ENCODE data around the gene HSD17B8.

HSD17B8 gene

GRCh38 chr6:33200219-33201146 lies 4.0 kb upstream of the HSD17B8 start, which contains the start of the genes RXRB and SLC39A7:
RXRB (minus strand) TSS chr6:33200665; CDS start chr6:33200476, 189 bp downstream.
SLC39A7 (plus strand) TSS chr6:33200867; CDS start chr6:33201246, 379 bp downstream.
- no peaks in the 10 kb centered on the region for H3K9me3 ChIP-seq (ENCODE audit: control insufficient read depth in 2 of 2, low read length in 2 of 2)
- H3K27me3 ChIP-seq (ENCODE audit: control insufficient read depth in 2 of 2, insufficient read depth in 2 of 2, low read length in 2 of 2) = no peaks in the 10 kb centered on the region
- peaks cover 37 to 45% of the 10 kb centered on the region in 2 donors for H3K4me1 ChIP-seq (ENCODE audit: control insufficient read depth in 2 of 2, insufficient read depth in 2 of 2, low read length in 2 of 2)
- H3K27ac ChIP-seq (ENCODE audit: low read depth in 2 of 2, low read length in 2 of 2) = peak within 1 kb of the TSS; percentile 97 to 99
- peak within 1 kb of the TSS; percentile 94 to 99 for H3K4me3 ChIP-seq (ENCODE audit: low read length in 2 of 2)
- H3K36me3 ChIP-seq (ENCODE audit: control insufficient read depth in 2 of 2, insufficient read depth in 2 of 2, low read length in 2 of 2) = peaks cover 40 to 44% of the 10 kb centered on the region in 2 donors
- H3K9ac ChIP-seq (ENCODE audit: low read depth in 1 of 2, low read length in 2 of 2) = peak within 1 kb of the TSS; percentile 95 to 98

- Histone ChIP-seq H3K27ac (ENCODE audit: low read depth in 2 of 2, low read length in 2 of 2) (peak overlapping the region; percentile 97 to 99), H3K27me3 (ENCODE audit: control insufficient read depth in 2 of 2, insufficient read depth in 2 of 2, low read length in 2 of 2) (no peaks in the 10 kb centered on the region), H3K4me1 (ENCODE audit: control insufficient read depth in 2 of 2, insufficient read depth in 2 of 2, low read length in 2 of 2) (peaks cover 37 to 45% of the 10 kb centered on the region in 2 donors), H3K4me3 (ENCODE audit: low read length in 2 of 2) (peak overlapping the region; percentile 94 to 99), H3K9ac (ENCODE audit: low read depth in 1 of 2, low read length in 2 of 2) (peak overlapping the region; percentile 95 to 98), H3K36me3 (ENCODE audit: control insufficient read depth in 2 of 2, insufficient read depth in 2 of 2, low read length in 2 of 2) (peaks cover 33 to 37% of the 10 kb centered on the region in 2 donors), H3K9me3 (ENCODE audit: control insufficient read depth in 2 of 2, low read length in 2 of 2) (no peaks in the 10 kb centered on the region)
These were observed 3.3 kb upstream of the HSD17B8 start for GRCh38 chr6:33201147-33201545.

DNA sequence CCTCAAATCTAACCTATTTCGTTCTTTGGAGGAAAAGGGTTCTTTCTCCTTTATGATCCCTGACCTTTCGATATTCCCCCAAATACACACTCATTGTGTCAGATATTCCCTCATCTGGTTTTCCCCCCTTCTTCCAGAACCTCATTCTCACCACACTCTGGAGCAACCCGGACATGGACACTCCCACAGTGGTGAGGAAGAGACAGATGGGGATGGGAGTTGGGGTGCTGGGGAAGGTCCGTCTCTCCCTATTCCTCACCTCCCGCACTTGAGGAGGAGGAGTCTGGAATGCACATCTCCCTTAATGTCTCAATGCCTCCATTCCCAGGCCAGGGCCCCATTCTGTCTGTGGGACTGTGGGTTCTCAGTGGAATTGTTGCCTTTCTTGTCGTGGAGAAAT lies 2.5 kb upstream of the HSD17B8 start:
- no peaks in the 10 kb centered on the region for H3K9me3 ChIP-seq (ENCODE audit: control insufficient read depth in 2 of 2, low read length in 2 of 2)
- no peaks in the 10 kb centered on the region for H3K27me3 ChIP-seq (ENCODE audit: control insufficient read depth in 2 of 2, insufficient read depth in 2 of 2, low read length in 2 of 2)
- peak overlapping the region; percentile 5 to 95 for H3K9ac ChIP-seq (ENCODE audit: low read depth in 1 of 2, low read length in 2 of 2)
- H3K36me3 ChIP-seq (ENCODE audit: control insufficient read depth in 2 of 2, insufficient read depth in 2 of 2, low read length in 2 of 2) = peaks cover 26 to 31% of the 10 kb centered on the region in 2 donors
- H3K27ac ChIP-seq (ENCODE audit: low read depth in 2 of 2, low read length in 2 of 2) = no peak overlapping the region
- H3K4me1 ChIP-seq (ENCODE audit: control insufficient read depth in 2 of 2, insufficient read depth in 2 of 2, low read length in 2 of 2) = peaks cover 37 to 45% of the 10 kb centered on the region in 2 donors
- peak overlapping the region; percentile 94 to 99 for H3K4me3 ChIP-seq (ENCODE audit: low read length in 2 of 2)

DNA sequence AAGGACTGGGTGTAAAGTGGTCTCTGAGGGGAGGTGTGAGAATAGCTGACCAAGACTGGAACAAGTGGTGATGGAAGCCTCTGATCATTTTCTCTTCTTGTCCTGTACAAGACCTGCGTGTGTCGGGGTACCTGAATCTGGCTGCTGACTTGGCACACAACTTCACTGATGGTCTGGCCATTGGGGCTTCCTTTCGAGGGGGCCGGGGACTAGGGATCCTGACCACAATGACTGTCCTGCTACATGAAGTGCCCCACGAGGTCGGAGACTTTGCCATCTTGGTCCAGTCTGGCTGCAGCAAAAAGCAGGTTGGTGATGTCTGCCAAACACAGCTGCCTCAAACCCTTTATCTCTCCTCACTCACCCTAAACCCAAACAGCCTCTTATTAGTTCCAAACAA lies 1.7 kb upstream of the HSD17B8 start:
- Histone ChIP-seq H3K27ac (ENCODE audit: low read depth in 2 of 2, low read length in 2 of 2) (no peak overlapping the region), H3K36me3 (ENCODE audit: control insufficient read depth in 2 of 2, insufficient read depth in 2 of 2, low read length in 2 of 2) (peaks cover 21 to 24% of the 10 kb centered on the region in 2 donors), H3K27me3 (ENCODE audit: control insufficient read depth in 2 of 2, insufficient read depth in 2 of 2, low read length in 2 of 2) (no peaks in the 10 kb centered on the region), H3K4me1 (ENCODE audit: control insufficient read depth in 2 of 2, insufficient read depth in 2 of 2, low read length in 2 of 2) (peaks cover 37 to 49% of the 10 kb centered on the region in 2 donors), H3K9ac (ENCODE audit: low read depth in 1 of 2, low read length in 2 of 2) (no peak overlapping the region), H3K9me3 (ENCODE audit: control insufficient read depth in 2 of 2, low read length in 2 of 2) (no peaks in the 10 kb centered on the region), H3K4me3 (ENCODE audit: low read length in 2 of 2) (no peak overlapping the region)

GRCh38 chr6:33203443-33204164 lies 851 bp upstream of the HSD17B8 start:
- Histone ChIP-seq H3K4me1 (ENCODE audit: control insufficient read depth in 2 of 2, insufficient read depth in 2 of 2, low read length in 2 of 2) (peaks cover 36 to 43% of the 10 kb centered on the region in 2 donors), H3K4me3 (ENCODE audit: low read length in 2 of 2) (peak overlapping the region; percentile 83 to 85), H3K9me3 (ENCODE audit: control insufficient read depth in 2 of 2, low read length in 2 of 2) (no peaks in the 10 kb centered on the region), H3K9ac (ENCODE audit: low read depth in 1 of 2, low read length in 2 of 2) (no peak overlapping the region), H3K36me3 (ENCODE audit: control insufficient read depth in 2 of 2, insufficient read depth in 2 of 2, low read length in 2 of 2) (peaks cover 21 to 24% of the 10 kb centered on the region in 2 donors), H3K27ac (ENCODE audit: low read depth in 2 of 2, low read length in 2 of 2) (peak overlapping the region in 1 of 2 donors; percentile 80), H3K27me3 (ENCODE audit: control insufficient read depth in 2 of 2, insufficient read depth in 2 of 2, low read length in 2 of 2) (no peaks in the 10 kb centered on the region)

- Histone ChIP-seq H3K36me3 (ENCODE audit: control insufficient read depth in 2 of 2, insufficient read depth in 2 of 2, low read length in 2 of 2) (peaks cover 21 to 24% of the 10 kb centered on the region in 2 donors), H3K4me1 (ENCODE audit: control insufficient read depth in 2 of 2, insufficient read depth in 2 of 2, low read length in 2 of 2) (peaks cover 40 to 43% of the 10 kb centered on the region in 2 donors), H3K27me3 (ENCODE audit: control insufficient read depth in 2 of 2, insufficient read depth in 2 of 2, low read length in 2 of 2) (no peaks in the 10 kb centered on the region), H3K4me3 (ENCODE audit: low read length in 2 of 2) (peak overlapping the region; percentile 83 to 85), H3K27ac (ENCODE audit: low read depth in 2 of 2, low read length in 2 of 2) (peak overlapping the region in 1 of 2 donors; percentile 80), H3K9me3 (ENCODE audit: control insufficient read depth in 2 of 2, low read length in 2 of 2) (no peaks in the 10 kb centered on the region), H3K9ac (ENCODE audit: low read depth in 1 of 2, low read length in 2 of 2) (no peak overlapping the region)
These were observed 365 bp upstream of the HSD17B8 start for GRCh38 chr6:33204165-33204414.

DNA sequence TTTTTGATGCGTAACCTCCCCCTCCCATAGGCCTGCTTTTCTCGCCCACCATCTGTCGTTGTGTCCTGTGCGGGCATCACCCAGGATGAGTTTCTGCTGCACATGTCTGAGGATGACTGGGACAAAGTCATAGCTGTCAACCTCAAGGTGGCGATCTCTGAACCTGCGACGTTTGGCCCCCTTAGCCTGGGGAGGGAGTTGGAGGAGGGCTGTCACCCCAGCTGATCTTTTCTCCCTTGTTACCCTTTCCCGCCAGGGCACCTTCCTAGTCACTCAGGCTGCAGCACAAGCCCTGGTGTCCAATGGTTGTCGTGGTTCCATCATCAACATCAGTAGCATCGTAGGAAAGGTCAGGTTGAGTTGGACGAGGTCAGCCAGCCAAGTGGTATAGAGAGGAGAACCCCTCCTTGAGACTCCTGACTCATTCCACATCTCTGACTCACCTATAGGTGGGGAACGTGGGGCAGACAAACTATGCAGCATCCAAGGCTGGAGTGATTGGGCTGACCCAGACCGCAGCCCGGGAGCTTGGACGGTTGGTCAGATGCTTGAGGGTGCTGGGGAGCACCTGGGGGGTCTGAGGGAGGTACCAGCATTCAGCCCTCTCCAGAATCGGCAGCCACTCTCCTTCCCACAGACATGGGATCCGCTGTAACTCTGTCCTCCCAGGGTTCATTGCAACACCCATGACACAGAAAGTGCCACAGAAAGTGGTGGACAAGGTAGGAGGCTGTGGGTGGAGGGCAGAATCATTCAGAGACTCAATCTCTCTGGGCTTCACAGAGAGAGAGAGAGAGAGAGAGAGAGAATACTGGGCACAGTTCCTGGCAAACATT lies 954 bp downstream of the HSD17B8 start:
- Histone ChIP-seq H3K4me1 (ENCODE audit: control insufficient read depth in 2 of 2, insufficient read depth in 2 of 2, low read length in 2 of 2) (peaks cover 33 to 37% of the 10 kb centered on the region in 2 donors), H3K4me3 (ENCODE audit: low read length in 2 of 2) (peak overlapping the region; percentile 83 to 85), H3K9ac (ENCODE audit: low read depth in 1 of 2, low read length in 2 of 2) (peak overlapping the region; percentile 84 to 90), H3K36me3 (ENCODE audit: control insufficient read depth in 2 of 2, insufficient read depth in 2 of 2, low read length in 2 of 2) (peaks cover 27 to 30% of the 10 kb centered on the region in 2 donors), H3K27ac (ENCODE audit: low read depth in 2 of 2, low read length in 2 of 2) (peak overlapping the region in 1 of 2 donors; percentile 80), H3K27me3 (ENCODE audit: control insufficient read depth in 2 of 2, insufficient read depth in 2 of 2, low read length in 2 of 2) (no peaks in the 10 kb centered on the region), H3K9me3 (ENCODE audit: control insufficient read depth in 2 of 2, low read length in 2 of 2) (no peaks in the 10 kb centered on the region)

DNA sequence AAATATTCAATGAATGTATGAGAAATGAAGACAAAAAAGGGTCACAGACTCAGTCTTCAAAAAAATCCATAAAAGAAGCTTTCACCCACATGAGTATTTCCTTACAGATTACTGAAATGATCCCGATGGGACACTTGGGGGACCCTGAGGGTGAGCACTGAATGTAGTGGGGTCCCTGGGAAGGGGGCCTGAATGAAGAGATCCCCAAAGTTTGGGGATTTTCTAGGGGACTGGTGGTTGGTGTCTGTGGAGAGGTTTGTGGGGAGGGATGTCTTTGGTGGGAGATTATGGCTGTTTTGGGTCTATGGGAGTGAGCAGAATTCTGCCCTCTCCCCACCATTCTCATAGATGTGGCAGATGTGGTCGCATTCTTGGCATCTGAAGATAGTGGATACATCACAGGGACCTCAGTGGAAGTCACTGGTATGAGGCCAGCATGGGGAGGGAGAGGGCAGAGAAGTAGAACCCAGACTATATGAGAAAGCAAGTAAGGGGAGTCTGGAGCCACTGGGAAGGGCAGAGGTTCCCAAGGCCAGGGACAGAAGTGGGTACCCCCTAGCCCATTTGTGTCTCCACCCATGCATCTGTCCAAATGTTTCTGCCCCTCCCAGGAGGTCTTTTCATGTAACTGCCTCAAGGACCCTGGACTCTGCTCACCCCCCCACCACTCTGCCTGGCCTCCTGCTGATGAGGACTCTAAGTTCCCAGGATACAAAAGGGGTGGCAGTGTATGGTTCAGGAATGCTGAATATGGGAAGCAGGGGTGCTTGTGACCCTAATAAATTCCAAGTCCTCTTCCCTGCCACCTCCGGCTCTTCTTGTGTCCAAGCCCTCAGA lies 1.8 kb downstream of the HSD17B8 start:
- peaks cover 31 to 36% of the 10 kb centered on the region in 2 donors for H3K4me1 ChIP-seq (ENCODE audit: control insufficient read depth in 2 of 2, insufficient read depth in 2 of 2, low read length in 2 of 2)
- no peaks in the 10 kb centered on the region for H3K9me3 ChIP-seq (ENCODE audit: control insufficient read depth in 2 of 2, low read length in 2 of 2)
- H3K27ac ChIP-seq (ENCODE audit: low read depth in 2 of 2, low read length in 2 of 2) = no peak overlapping the region
- H3K4me3 ChIP-seq (ENCODE audit: low read length in 2 of 2) = no peak overlapping the region
- no peak overlapping the region for H3K9ac ChIP-seq (ENCODE audit: low read depth in 1 of 2, low read length in 2 of 2)
- peaks cover 30 to 31% of the 10 kb centered on the region in 2 donors for H3K36me3 ChIP-seq (ENCODE audit: control insufficient read depth in 2 of 2, insufficient read depth in 2 of 2, low read length in 2 of 2)
- H3K27me3 ChIP-seq (ENCODE audit: control insufficient read depth in 2 of 2, insufficient read depth in 2 of 2, low read length in 2 of 2) = no peaks in the 10 kb centered on the region
